HepG2 (cell line): Measurements from ENCODE around the gene TTPAL. TPM values are rescaled to one million over a fixed set of nuclear protein-coding genes. Genes with fewer than 3 reads are reported as not detected.

Source experiments
- ATAD3A ChIP-seq: sonication (generic); formaldehyde crosslinking; IDR thresholded peaks from 2 replicates; pipeline ENCODE4 v1.4.0; 2020; ENCODE audit warnings: missing genetic modification reagents
- GTF3A ChIP-seq: sonication (generic); formaldehyde crosslinking; conservative IDR thresholded peaks from 2 replicates; pipeline ENCODE4 v1.4.0; 2020; ENCODE audit warnings: mild to moderate bottlenecking, missing genetic modification reagents
- HNF4G ChIP-seq, 2 experiments: sonication (generic) in 1 of 2; formaldehyde crosslinking in 1 of 2; IDR thresholded peaks; 2 replicates each; pipeline versions ENCODE4 v1.4.0 to v1.6.1; 2011 to 2020; ENCODE audit warnings: borderline replicate concordance in 2 of 2, low read depth in 2 of 2, mild to moderate bottlenecking in 2 of 2, low read length in 1 of 2, missing genetic modification reagents in 1 of 2, moderate library complexity in 1 of 2
- HOXA5 ChIP-seq: sonication (generic); formaldehyde crosslinking; IDR thresholded peaks from 2 replicates; pipeline ENCODE4 v1.4.0; 2020; ENCODE audit warnings: missing genetic modification reagents
- LCORL ChIP-seq, 2 experiments: fragments of 450-650 bp in 1 of 2; sonication (generic) in 1 of 2; formaldehyde crosslinking in 1 of 2; IDR thresholded peaks; 2 replicates each; pipeline versions ENCODE4 v1.5.0 to v1.6.1; 2017 to 2020; ENCODE audit warnings: antibody characterized with exemption in 1 of 2, missing genetic modification reagents in 1 of 2
- ZNF143 ChIP-seq: sonication (generic); formaldehyde crosslinking; IDR thresholded peaks from 2 replicates; pipeline ENCODE4 v1.4.0; 2020; ENCODE audit warnings: missing genetic modification reagents
- ZNF318 ChIP-seq: sonication (generic); formaldehyde crosslinking; IDR thresholded peaks from 2 replicates; pipeline ENCODE4 v1.4.0; 2020; ENCODE audit warnings: mild to moderate bottlenecking, missing genetic modification reagents
- ZNF326 ChIP-seq: sonication (generic); formaldehyde crosslinking; IDR thresholded peaks from 2 replicates; pipeline ENCODE4 v1.4.0; 2020; ENCODE audit warnings: missing genetic modification reagents, borderline replicate concordance
- ZNF740 ChIP-seq: sonication (generic); formaldehyde crosslinking; IDR thresholded peaks from 2 replicates; pipeline ENCODE4 v1.4.0; 2020; ENCODE audit warnings: missing genetic modification reagents
- polyA plus RNA-seq, 8 experiments: library from polyadenylated mRNA; depleted of rRNA in 3 of 8; stranded (reverse) in 7 of 8; unstranded in 1 of 8; fragments of >200 nt; fragmentation: Illumina TruSeq in 4 of 8; extraction: Trizol in 4 of 8; gene quantifications; 2 replicates each; pipeline versions ENCODE4 v1.2.1 to v1.2.3, GENCODE V29; 2011 to 2016; ENCODE audit warnings: low read depth in 4 of 8, missing spikeins in 1 of 8, mixed read lengths in 1 of 8; ENCODE audit not compliant: insufficient read depth in 1 of 8
- total RNA-seq, 5 experiments: library from RNA; depleted of rRNA; stranded (reverse); fragments of >200 nt; fragmentation: Illumina TruSeq; extraction: Trizol; gene quantifications; 2 replicates each; pipeline ENCODE4 v1.2.3, GENCODE V29; 2016; ENCODE audit warnings: low read depth in 1 of 5
- TF ChIP-seq, protein P1 (sequence below): sonication (generic); formaldehyde crosslinking; IDR thresholded peaks from 2 replicates; pipeline ENCODE4 v1.9.0; 2022; ENCODE audit warnings: low read depth, missing genetic modification reagents
- TF ChIP-seq, protein P2 (sequence below): sonication (generic); formaldehyde crosslinking; conservative IDR thresholded peaks from 2 replicates; pipeline ENCODE4 v1.4.0; 2020; ENCODE audit warnings: mild to moderate bottlenecking, missing genetic modification reagents, moderate library complexity

Gene TTPAL
- total and polyA plus RNA-seq, 2 of the 13 experiments (the other 11 are each of a cell fraction or from before 2014, with no cell fraction given), result 4.3 to 18.8 TPM

DNA sequence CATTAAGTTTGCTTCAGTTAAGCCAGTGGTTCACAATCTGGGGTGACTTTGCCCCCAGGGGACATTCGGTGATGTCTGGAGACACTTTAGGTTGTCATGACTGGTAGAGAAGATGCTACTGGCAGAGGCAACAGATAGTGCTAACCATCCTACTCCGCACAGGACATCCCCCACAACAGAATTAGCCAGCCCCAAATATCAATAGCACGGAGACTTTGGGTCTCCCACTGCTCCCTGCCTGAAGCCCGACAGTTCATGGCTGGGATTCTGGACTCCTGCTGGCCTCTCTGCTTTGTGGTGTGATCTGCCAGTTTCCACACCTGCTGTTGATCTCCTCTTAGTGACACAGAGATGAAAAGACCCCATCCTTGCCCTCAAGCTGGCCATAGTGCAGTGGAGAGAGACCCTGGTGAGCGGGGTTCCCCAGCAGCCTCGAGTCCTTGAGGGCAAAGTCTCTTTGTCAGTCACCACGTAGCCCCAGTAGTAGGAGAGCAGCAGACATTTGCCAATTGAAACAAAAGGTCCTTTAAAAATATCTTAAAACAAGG is 24.7 kb upstream of the TTPAL start (continued):
- TF ChIP-seq ZNF318 (CRISPR knock-in tag) (0 out of 2 replicates have a peak, but pooled peaks have one; percentile 39), LCORL (IDR thresholded peaks at IDR 0.05) (no peak), LCORL (CRISPR knock-in tag; IDR thresholded peaks at IDR 0.05) (0 out of 2 replicates have a peak, but pooled peaks have one; percentile 31), HNF4G (IDR thresholded peaks at IDR 0.05; ENCODE audit: borderline replicate concordance, low read depth, low read length) (peak; percentile 54), HNF4G (CRISPR knock-in tag; IDR thresholded peaks at IDR 0.05; ENCODE audit: borderline replicate concordance, low read depth) (no peak), ATAD3A (CRISPR knock-in tag) (no peak), HOXA5 (CRISPR knock-in tag) (no peak), ZNF143 (no peak), ZNF740 (CRISPR knock-in tag) (no peak), ZNF326 (CRISPR knock-in tag) (no peak), GTF3A (CRISPR knock-in tag) (no peak)
- TF ChIP-seq, protein P1, sequence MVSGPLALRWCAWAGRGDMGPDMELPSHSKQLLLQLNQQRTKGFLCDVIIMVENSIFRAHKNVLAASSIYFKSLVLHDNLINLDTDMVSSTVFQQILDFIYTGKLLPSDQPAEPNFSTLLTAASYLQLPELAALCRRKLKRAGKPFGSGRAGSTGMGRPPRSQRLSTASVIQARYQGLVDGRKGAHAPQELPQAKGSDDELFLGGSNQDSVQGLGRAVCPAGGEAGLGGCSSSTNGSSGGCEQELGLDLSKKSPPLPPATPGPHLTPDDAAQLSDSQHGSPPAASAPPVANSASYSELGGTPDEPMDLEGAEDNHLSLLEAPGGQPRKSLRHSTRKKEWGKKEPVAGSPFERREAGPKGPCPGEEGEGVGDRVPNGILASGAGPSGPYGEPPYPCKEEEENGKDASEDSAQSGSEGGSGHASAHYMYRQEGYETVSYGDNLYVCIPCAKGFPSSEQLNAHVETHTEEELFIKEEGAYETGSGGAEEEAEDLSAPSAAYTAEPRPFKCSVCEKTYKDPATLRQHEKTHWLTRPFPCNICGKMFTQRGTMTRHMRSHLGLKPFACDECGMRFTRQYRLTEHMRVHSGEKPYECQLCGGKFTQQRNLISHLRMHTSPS (CRISPR knock-in tag), result peak; percentile 19; the same call in 1 of the 2 replicates
- TF ChIP-seq, protein P2, sequence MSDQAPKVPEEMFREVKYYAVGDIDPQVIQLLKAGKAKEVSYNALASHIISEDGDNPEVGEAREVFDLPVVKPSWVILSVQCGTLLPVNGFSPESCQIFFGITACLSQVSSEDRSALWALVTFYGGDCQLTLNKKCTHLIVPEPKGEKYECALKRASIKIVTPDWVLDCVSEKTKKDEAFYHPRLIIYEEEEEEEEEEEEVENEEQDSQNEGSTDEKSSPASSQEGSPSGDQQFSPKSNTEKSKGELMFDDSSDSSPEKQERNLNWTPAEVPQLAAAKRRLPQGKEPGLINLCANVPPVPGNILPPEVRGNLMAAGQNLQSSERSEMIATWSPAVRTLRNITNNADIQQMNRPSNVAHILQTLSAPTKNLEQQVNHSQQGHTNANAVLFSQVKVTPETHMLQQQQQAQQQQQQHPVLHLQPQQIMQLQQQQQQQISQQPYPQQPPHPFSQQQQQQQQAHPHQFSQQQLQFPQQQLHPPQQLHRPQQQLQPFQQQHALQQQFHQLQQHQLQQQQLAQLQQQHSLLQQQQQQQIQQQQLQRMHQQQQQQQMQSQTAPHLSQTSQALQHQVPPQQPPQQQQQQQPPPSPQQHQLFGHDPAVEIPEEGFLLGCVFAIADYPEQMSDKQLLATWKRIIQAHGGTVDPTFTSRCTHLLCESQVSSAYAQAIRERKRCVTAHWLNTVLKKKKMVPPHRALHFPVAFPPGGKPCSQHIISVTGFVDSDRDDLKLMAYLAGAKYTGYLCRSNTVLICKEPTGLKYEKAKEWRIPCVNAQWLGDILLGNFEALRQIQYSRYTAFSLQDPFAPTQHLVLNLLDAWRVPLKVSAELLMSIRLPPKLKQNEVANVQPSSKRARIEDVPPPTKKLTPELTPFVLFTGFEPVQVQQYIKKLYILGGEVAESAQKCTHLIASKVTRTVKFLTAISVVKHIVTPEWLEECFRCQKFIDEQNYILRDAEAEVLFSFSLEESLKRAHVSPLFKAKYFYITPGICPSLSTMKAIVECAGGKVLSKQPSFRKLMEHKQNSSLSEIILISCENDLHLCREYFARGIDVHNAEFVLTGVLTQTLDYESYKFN (CRISPR knock-in tag), result peak; percentile 75
